GM18505 (cell line): ENCODE data around the gene HAUS7.

Source experiments
- ATAC-seq: cut with Tn5 transposase; IDR thresholded peaks from one replicate; pipeline ENCODE4 v1.9.1; 2021; ENCODE audit not compliant: unreplicated experiment
- POLR2A ChIP-seq: IDR thresholded peaks from 4 replicates; pipeline ENCODE4 v1.6.1; 2011; ENCODE audit warnings: borderline replicate concordance; ENCODE audit not compliant: insufficient read depth, insufficient read length; ENCODE audit errors: extremely low read depth

HAUS7 gene

DNA sequence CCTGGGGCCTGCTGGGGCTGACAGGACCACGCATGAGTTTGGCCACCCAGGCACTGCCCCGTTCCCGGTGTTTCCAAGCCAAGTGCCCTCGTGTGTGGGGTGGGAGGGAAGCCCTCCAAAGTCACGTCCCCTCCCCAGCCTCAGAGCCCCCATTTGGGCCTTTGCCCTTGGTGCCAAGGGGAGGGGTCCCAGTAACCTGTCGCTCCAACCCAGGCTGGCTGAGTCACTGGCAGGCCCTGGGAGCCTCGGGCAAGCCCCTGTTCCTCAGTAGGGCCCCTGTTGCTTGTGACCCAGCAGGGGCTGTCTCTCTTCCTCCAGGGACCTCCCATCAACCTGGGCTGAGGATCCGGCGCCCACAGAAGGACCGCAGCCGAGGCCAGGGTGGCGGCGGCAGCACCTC is 10.7 kb upstream of the HAUS7 start:
- no peak for ATAC-seq
- TF ChIP-seq POLR2A: no peak

DNA sequence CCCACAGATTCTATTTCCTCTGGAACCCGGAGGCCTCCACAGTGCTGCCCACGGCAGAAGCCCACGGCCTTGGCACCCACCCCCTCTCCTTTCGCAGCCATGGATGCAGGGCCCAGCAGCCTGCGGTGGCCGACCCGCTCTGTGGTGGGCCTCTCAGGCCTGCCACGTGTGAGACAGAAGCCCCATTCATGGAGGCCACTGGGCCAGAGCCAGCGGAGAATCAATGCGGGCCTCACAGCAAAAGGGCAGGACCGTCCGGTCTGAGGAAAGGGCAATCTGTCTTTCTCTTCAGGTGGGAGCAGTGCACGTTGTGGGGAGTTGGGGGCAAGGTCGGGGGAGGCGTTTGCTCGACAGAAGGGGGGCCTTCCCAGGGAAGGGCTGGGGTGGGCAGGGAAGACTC is 8.4 kb upstream of the HAUS7 start:
- no peak for ATAC-seq
- no peak for TF ChIP-seq POLR2A

DNA sequence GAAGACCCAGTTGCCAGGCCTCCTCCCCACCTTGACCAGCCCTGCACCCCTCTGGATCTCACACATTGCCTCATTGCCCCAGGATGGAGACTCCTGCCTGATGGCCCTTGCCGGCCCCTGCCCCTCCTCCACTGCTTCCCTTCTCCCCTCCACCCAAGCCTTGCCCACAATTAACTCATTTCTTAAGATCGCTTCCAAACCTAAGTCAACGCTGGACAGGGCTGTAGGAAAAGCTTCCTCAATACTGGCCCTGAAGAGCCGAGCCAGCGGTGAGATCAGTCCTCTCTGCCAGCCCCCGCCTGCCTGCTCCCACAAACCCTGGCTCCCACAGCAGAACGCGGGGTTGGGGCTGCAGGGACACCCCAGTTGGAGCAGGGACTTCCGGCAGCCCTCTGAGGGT is 7.5 kb upstream of the HAUS7 start:
- no peak for TF ChIP-seq POLR2A
- no peak for ATAC-seq

DNA sequence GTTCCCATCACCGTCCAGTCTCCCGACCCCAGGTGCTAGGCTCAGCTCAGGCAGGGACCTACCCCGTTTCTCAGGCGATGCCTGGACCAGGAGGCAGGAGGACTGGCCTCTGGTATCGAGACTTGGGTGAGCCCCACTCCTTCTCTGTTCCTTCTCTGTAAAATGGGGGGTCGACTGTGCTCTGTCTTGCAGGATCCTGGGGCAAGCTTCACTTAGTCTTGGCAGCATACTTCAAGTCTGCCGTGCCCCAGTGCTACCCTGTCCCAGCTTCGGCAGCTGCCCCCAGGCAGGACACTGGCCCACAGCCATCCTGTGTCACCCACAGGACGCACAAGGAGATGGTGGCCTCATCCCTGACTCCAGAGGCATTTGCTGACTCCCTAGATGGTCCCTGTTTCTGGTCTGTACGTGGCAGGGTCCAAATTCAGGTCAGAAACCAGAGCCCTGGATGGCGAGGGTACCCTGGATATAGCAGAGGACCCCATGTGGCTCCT is 7.0 kb upstream of the HAUS7 start:
- ATAC-seq: no peak
- no peak for TF ChIP-seq POLR2A

DNA sequence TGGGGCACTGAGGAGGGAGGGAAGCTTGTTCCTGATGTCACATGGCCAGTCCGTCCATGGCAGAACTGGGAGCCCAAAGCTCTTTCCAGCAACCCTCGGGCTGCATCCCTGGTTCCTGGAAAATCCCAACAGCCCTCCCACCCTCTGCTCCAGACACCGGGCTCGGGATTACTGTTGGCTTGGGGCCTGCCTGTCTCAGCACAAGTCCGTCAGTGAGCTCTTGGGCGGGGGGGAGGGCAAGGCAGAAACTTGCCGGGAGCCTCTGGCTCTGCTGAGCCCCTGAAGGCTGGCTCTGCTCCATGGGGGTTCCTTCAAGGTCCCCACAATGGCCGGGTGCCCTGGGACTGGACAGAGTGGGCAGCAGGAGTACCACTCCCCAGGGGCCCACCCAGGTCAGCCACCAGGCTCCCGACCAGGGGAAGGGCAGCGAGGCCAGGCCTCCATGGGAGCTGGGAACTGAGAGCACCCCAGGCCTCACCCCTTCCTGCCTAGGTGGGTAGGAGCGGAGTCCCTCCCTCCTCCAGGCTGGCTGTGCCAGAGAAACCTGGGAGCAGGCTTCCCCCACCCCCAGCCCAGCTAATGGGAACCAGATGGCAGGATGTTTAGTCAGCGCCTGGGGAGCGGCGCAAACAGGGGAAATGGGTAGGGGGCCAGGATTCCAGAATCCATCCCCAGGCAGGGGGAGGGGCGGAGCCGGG is 6.4 kb upstream of the HAUS7 start:
- ATAC-seq: no peak
- no peak for TF ChIP-seq POLR2A

DNA sequence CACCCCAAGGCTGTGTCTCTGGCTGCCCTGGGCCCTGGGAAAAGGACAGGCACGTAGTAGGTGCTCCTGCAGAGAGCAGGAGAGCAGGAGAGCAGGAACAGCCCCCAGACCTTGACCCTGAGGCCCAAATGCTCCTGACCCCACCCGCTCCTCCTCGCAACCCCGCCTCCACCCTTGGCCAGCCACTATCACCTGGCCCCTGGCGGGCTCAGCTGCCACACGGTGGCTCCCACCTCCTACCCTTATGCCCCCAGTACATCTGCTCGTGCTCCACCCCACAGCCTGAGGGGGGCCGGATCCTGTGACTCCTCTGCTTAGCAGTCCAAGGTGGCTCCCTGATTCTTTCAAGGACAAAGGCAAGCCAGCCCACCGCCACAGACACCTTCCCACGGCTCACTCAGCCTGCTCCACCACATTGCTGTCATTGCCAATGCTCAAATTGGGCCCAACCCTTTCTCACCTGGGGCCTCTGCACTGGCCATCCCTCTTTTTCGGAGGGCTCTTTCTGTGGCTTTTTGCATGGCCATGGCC is 5.4 kb upstream of the HAUS7 start:
- no peak for ATAC-seq
- no peak for TF ChIP-seq POLR2A

DNA sequence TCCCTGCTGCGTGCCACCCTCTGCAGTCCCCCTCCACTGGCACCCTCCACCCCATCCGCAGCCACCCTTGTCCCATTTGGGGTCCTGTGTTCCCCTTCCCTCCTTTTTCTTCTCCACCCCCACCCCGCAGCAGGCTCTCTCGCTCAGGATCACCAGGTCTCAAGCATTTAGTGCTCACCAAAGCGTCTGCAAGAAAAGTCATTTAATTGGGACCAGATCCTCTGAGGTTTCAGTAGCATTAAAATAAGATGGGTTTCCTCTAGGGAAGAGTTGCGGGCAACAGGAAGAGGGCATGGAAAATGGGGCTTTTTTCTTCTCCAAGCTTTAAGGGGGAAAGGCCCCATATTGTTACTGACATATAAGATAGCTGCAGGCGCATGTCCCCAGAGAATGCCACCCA is 4.9 kb upstream of the HAUS7 start:
- ATAC-seq: no peak
- no peak for TF ChIP-seq POLR2A

DNA sequence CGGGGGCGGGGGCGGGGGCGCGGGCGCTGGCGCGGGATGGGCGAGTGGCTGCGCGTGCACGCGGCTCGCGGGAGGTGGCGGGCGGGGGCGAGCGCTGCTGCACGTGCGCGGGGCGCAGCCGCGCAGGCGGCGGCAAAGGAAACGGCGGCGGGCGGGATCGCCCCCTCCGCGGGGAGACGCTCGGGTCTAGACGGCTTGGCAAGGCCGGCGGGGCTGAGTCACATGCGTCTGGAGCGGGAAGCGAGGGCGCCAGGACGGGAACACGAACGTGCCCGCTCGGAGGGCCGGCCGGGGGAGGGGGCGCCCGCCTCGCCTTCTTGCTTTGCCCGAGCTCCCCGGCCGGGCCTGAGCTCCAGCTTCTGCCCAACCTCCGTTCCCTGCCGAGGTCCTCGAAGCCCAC is 4.3 kb upstream of the HAUS7 start:
- no peak for ATAC-seq
- TF ChIP-seq POLR2A: no peak

DNA sequence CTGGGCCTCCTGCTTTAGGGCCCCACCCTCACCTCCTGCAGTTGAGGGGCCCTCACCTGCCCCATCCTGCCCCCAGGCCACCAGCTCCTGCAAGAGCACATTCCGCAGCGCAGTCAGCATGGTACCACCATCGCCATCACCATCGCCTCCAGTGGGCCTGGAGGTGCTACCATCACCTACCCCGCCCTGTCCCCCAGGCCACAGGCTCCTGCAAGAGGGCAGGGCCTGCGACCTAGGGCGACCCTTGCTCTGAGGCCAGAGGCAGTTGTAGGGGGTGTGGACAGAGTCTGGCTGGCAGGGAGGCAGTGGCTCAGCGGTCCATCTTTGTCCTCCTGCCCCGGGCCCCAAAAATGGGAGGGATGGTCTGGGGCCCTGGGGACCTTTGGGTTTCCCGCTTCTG is 3.9 kb upstream of the HAUS7 start:
- no peak for TF ChIP-seq POLR2A

DNA sequence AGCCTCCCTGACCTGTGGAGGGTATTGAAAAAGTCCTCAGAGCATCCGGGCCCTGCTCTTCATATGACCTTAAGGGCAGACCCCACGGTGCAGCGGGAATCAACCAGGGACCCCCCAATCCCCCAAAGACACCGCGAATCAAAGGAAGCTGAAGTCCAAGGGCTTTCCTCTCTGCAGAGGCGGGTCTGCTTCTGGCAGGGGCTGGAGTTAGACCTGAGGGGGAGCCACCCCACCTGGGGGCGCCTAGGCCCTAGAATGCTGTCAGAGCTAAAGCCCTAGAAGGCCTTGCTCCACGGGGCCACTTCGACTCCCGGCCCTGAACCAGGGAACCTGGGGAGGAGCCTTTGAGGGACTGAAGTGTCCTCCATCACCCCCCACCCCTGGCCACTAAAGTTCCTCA is 2.8 kb upstream of the HAUS7 start:
- no peak for ATAC-seq
- no peak for TF ChIP-seq POLR2A

More for the DNA sequence above, 3.9 kb upstream of the HAUS7 start:
- ATAC-seq: no peak

DNA sequence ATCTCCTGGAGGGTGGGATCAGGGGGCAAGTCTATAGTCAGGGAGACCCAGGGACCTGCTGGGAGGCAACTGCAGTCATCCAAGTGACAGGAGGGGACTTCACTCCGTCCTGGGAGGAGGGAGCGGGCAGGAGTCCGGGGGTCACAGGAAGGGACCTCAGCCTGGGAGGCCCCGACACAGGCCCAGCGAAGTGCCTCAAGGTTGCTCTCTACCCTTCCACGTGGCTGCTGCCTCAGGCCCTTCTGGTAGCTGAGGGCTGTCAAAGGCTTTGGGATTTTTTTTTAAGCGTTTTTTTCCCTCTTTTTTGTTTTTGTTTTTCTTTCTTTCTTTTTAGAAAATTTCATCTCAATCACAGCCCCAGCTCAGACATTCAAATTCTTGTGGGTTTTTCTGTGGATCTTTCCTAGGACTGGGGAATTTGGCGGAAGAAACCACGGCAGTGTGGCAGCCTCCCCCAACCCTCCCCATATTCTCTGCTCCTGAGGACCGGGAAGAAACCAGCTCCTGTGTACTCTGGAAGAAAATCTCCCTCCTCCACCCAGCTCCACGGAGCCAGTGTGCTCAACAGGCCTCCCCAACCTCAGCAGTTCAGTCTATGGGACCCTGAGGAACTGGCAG is 1.4 kb upstream of the HAUS7 start:
- ATAC-seq: no peak

DNA sequence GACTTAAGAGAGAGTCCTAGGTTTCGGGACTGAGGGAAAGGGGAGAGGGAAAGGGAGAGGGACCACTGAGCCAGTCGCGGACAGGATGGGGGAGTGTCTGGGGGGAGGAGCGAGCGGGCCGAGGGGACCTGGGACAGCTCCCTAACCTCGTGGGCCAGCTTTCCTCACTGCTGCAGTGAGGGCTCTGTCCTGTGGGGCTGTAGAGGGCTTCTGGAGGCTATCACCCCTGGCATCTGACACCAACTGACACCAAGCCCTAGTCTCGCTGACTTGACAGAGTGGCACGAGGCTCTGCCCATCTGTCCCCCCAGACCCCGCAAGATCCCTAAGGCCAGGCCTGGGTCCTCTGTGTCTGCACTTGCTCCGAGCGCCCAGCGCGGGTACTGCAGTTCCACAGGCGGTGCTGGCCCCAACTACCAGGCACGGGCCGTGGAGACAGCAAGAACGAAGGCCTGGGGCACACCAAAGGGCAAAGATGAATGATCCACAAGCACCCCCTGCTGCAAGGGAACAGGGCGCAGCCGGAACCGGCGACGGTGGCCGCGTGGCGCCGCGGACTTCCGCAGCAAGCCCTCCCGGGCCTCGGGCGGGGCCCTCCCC is 465 bp downstream of the HAUS7 start:
- peak; percentile 27 for ATAC-seq
- TF ChIP-seq POLR2A: no peak

More for the DNA sequence above, 1.4 kb upstream of the HAUS7 start:
- no peak for TF ChIP-seq POLR2A

DNA sequence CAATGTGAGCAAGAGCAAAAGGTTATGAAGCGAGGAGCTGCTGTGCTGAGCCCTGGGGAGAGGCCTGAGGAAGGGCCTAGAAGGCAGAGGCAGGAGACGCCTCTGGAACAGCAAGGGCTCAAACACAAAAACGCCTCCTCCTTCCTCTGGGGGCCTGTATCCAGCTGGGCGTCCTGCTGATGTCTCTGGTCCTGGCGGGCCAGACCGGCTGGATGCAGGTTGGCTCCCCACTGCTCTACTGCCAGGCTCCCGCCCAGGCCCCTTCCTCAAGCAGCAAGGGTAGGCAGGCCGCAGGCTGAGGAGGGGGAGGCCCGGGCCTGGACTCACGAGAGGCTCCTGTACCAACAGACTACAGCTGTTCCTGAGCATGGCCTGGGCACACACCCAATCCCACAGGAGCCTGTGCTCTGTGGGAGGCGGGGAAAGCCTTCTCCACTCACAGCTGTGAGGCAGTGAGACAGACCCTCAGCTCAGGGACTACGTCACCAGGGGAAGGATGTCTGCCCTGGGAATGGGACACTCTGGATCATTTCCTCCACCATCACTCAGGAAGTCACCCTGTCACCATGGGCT is 2.3 kb downstream of the HAUS7 start:
- no peak for ATAC-seq
- no peak for TF ChIP-seq POLR2A
